CD14-positive monocyte (primary cell): Measurements from ENCODE around the gene SUN3. TPM values are rescaled to one million over a fixed set of nuclear protein-coding genes. Genes with fewer than 3 reads are reported as not detected.

Experiments used
- DNase-seq, 3 donors: peaks; one replicate each; pipeline ENCODE4 v3.0.0-alpha.2; 2011 to 2022
- H2AFZ ChIP-seq: 2 replicates; pipeline ENCODE4 v1.6.0; 2012; ENCODE audit warnings: mild to moderate bottlenecking, low read depth, low read length, inconsistent platforms; ENCODE audit not compliant: insufficient read depth, poor library complexity, severe bottlenecking
- H3K27ac ChIP-seq, 2 donors: 1 replicate in 1 of 2; 2 replicates in 1 of 2; pipeline ENCODE4 v1.5.1; 2012 to 2013; ENCODE audit warnings: low read length in 2 of 2, control low read depth in 1 of 2, inconsistent platforms in 1 of 2, low read depth in 1 of 2, mild to moderate bottlenecking in 1 of 2
- H3K27me3 ChIP-seq, 2 donors: one replicate each; pipeline versions ENCODE4 v1.6.0 to v1.6.1; 2011 to 2013; ENCODE audit warnings: low read length in 2 of 2; ENCODE audit not compliant: control insufficient read depth in 2 of 2, insufficient read depth in 2 of 2
- H3K36me3 ChIP-seq, 2 donors: replicated peaks in 1 of 2; 1 replicate in 1 of 2; 2 replicates in 1 of 2; pipeline versions ENCODE4 v1.5.1 to v1.6.1; 2012 to 2013; ENCODE audit warnings: low read length in 2 of 2, control low read depth in 1 of 2, inconsistent platforms in 1 of 2, mild to moderate bottlenecking in 1 of 2; ENCODE audit not compliant: insufficient read depth in 2 of 2, control insufficient read depth in 1 of 2
- H3K4me1 ChIP-seq, 2 donors: 1 replicate in 1 of 2; 2 replicates in 1 of 2; pipeline versions ENCODE4 v1.5.1 to v1.6.1; 2012 to 2013; ENCODE audit warnings: low read length in 2 of 2, control low read depth in 1 of 2, inconsistent platforms in 1 of 2, mild to moderate bottlenecking in 1 of 2, moderate library complexity in 1 of 2; ENCODE audit not compliant: insufficient read depth in 2 of 2, control insufficient read depth in 1 of 2
- H3K4me2 ChIP-seq: replicated peaks from 2 replicates; pipeline ENCODE3; 2012; ENCODE audit warnings: low read length, moderate library complexity, mild to moderate bottlenecking; ENCODE audit not compliant: poor library complexity, severe bottlenecking; ENCODE audit errors: extremely low read depth
- H3K4me3 ChIP-seq, 3 experiments: fragments of 200-600 bp in 1 of 3; sonication (generic) in 1 of 3; replicated peaks in 1 of 3; 1 replicate in 2 of 3; 2 replicates in 1 of 3; pipeline ENCODE4 v1.5.1; 2011 to 2013; ENCODE audit warnings: low read length in 3 of 3, mild to moderate bottlenecking in 3 of 3, control low read depth in 2 of 3, low read depth in 2 of 3, inconsistent platforms in 1 of 3, moderate library complexity in 1 of 3
- H3K79me2 ChIP-seq: 2 replicates; pipeline ENCODE4 v1.6.0; 2012; ENCODE audit warnings: mild to moderate bottlenecking, control low read depth, inconsistent platforms, low read length, moderate library complexity; ENCODE audit not compliant: insufficient read depth
- H3K9ac ChIP-seq: 2 replicates; pipeline ENCODE4 v1.6.0; 2017; ENCODE audit warnings: low read length, mild to moderate bottlenecking; ENCODE audit not compliant: insufficient read depth, poor library complexity, severe bottlenecking
- H3K9me3 ChIP-seq, 2 donors: replicated peaks in 1 of 2; 1 replicate in 1 of 2; 2 replicates in 1 of 2; pipeline versions ENCODE4 v1.5.1 to v1.6.1; 2012 to 2013; ENCODE audit warnings: low read length in 2 of 2, control low read depth in 1 of 2; ENCODE audit not compliant: control insufficient read depth in 1 of 2, insufficient read depth in 1 of 2
- H4K20me1 ChIP-seq: 2 replicates; pipeline ENCODE4 v1.6.0; 2012; ENCODE audit warnings: mild to moderate bottlenecking, low read length, control low read depth, moderate library complexity; ENCODE audit not compliant: insufficient read depth
- H3K27ac Mint-ChIP-seq, 7 donors: one replicate each; pipeline ENCODE4 v1.8.0; 2020; ENCODE audit warnings: mild to moderate bottlenecking in 7 of 7, mixed read lengths in 7 of 7, moderate library complexity in 6 of 7, inconsistent platforms in 2 of 7
- H3K27me3 Mint-ChIP-seq, 3 donors: one replicate each; pipeline ENCODE4 v1.8.0; 2021 to 2022; ENCODE audit warnings: low read depth in 3 of 3, mild to moderate bottlenecking in 3 of 3, mixed read lengths in 3 of 3, moderate library complexity in 3 of 3, inconsistent platforms in 1 of 3
- H3K36me3 Mint-ChIP-seq, 2 donors: one replicate each; pipeline ENCODE4 v1.8.0; 2020; ENCODE audit warnings: mixed read lengths in 2 of 2, inconsistent platforms in 1 of 2, mild to moderate bottlenecking in 1 of 2
- H3K4me1 Mint-ChIP-seq: one replicate; pipeline ENCODE4 v1.8.0; 2020; ENCODE audit warnings: mild to moderate bottlenecking, mixed read lengths
- H3K4me3 Mint-ChIP-seq, 2 donors: one replicate each; pipeline ENCODE4 v1.8.0; 2020; ENCODE audit warnings: mild to moderate bottlenecking in 2 of 2, mixed read lengths in 2 of 2, moderate library complexity in 1 of 2
- H3K9me3 Mint-ChIP-seq, 7 donors: one replicate each; pipeline ENCODE4 v1.8.0; 2020 to 2022; ENCODE audit warnings: mixed read lengths in 7 of 7, mild to moderate bottlenecking in 6 of 7, moderate library complexity in 6 of 7, inconsistent platforms in 2 of 7
- WGBS: methylation state at CpG from one replicate; pipeline ENCODE4 v1.1.5; 2013; ENCODE audit warnings: missing lambda C conversion rate; ENCODE audit not compliant: insufficient coverage; 5-methylcytosine and 5-hydroxymethylcytosine counted together
- intact Hi-C, 2 donors: fragments of 100-400 bp; cut with micrococcal nuclease; formaldehyde crosslinking; loops; one replicate each; pipeline versions ENCODE4 v1.15.0 to v1.15.1; 2023
- polyA plus RNA-seq, 3 donors: library from polyadenylated mRNA; depleted of rRNA in 1 of 3; unstranded in 2 of 3; stranded (reverse) in 1 of 3; fragments of 300-500 nt in 2 of 3; fragments of >200 nt in 1 of 3; fragmentation: Illumina TruSeq in 2 of 3; gene quantifications; 1 replicate in 2 of 3; 2 replicates in 1 of 3; pipeline ENCODE4 v1.2.3, GENCODE V29; 2012 to 2021
- TF ChIP-seq, protein P1 (sequence below): fragments of 200-600 bp; IDR thresholded peaks from one replicate; pipeline ENCODE4 v1.8.0; 2022; ENCODE audit warnings: antibody characterized with exemption, mild to moderate bottlenecking

The SUN3 gene
- polyA plus RNA-seq, 3 donors, result not detected

- H3K27ac Mint-ChIP-seq, result peak overlapping the region; percentile 37 to 93 (median 59)
- intact Hi-C loops, result no loop called here
- TF ChIP-seq, protein P1, sequence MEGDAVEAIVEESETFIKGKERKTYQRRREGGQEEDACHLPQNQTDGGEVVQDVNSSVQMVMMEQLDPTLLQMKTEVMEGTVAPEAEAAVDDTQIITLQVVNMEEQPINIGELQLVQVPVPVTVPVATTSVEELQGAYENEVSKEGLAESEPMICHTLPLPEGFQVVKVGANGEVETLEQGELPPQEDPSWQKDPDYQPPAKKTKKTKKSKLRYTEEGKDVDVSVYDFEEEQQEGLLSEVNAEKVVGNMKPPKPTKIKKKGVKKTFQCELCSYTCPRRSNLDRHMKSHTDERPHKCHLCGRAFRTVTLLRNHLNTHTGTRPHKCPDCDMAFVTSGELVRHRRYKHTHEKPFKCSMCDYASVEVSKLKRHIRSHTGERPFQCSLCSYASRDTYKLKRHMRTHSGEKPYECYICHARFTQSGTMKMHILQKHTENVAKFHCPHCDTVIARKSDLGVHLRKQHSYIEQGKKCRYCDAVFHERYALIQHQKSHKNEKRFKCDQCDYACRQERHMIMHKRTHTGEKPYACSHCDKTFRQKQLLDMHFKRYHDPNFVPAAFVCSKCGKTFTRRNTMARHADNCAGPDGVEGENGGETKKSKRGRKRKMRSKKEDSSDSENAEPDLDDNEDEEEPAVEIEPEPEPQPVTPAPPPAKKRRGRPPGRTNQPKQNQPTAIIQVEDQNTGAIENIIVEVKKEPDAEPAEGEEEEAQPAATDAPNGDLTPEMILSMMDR, result no peak
Observed at GRCh38 chr7:48011951-48012350, 17.0 kb downstream of the SUN3 start.

GRCh38 chr7:48011323-48011722 lies 17.6 kb downstream of the SUN3 start:
- TF ChIP-seq, protein P1, result no peak
- Histone ChIP-seq H3K9me3 (no peaks in the 10 kb centered on the region), H3K36me3 (no peaks in the 10 kb centered on the region), H3K27me3 (no peaks in the 10 kb centered on the region), H4K20me1 (no peaks in the 10 kb centered on the region), H3K79me2 (no peaks in the 10 kb centered on the region), H3K4me3 (peak overlapping the region; percentile 10 to 64 (median 50)), H3K4me1 (peaks cover 12 to 15% of the 10 kb centered on the region in 2 donors), H3K27ac (peak overlapping the region in 1 of 2 donors; percentile 76), H3K4me2 (peak overlapping the region; percentile 75), H3K9ac (no peak overlapping the region), H2AFZ (peak overlapping the region; percentile 75)
- peak in 1 of 3 donors; percentile 16 for DNase-seq
- peak overlapping the region in 1 of 2 donors; percentile 85 for H3K4me3 Mint-ChIP-seq
- H3K4me1 Mint-ChIP-seq, result peaks cover 14% of the 10 kb centered on the region
- intact Hi-C loops, result no loop called here
- H3K27me3 Mint-ChIP-seq, result peaks cover 0 to 7% (median 0%) of the 10 kb centered on the region in 3 donors
- WGBS, result no CpG with 5 or more reads among the region's 2 CpGs
- peaks cover 0 to 2% of the 10 kb centered on the region in 2 donors for H3K36me3 Mint-ChIP-seq
- H3K9me3 Mint-ChIP-seq, result peaks cover 0 to 3% (median 0%) of the 10 kb centered on the region in 7 donors
- H3K27ac Mint-ChIP-seq, result peak overlapping the region in 6 of 7 donors; percentile 37 to 93 (median 62)

More at GRCh38 chr7:48011951-48012350, 17.0 kb downstream of the SUN3 start:
- Histone ChIP-seq H4K20me1 (no peaks in the 10 kb centered on the region), H3K4me3 (peak overlapping the region; percentile 10 to 64 (median 50)), H3K4me1 (peaks cover 12 to 15% of the 10 kb centered on the region in 2 donors), H3K27ac (peak overlapping the region; percentile 6 to 76), H3K36me3 (no peaks in the 10 kb centered on the region), H3K4me2 (peak overlapping the region; percentile 75), H3K79me2 (no peaks in the 10 kb centered on the region), H3K27me3 (no peaks in the 10 kb centered on the region), H3K9ac (peak overlapping the region; percentile 28), H3K9me3 (no peaks in the 10 kb centered on the region), H2AFZ (peak overlapping the region; percentile 75)
- Mint-ChIP-seq H3K4me1 (peaks cover 14% of the 10 kb centered on the region), H3K4me3 (peak overlapping the region; percentile 66 to 85), H3K27me3 (peaks cover 0 to 8% (median 0%) of the 10 kb centered on the region in 3 donors), H3K9me3 (peaks cover 0 to 3% (median 0%) of the 10 kb centered on the region in 7 donors), H3K36me3 (peaks cover 0 to 2% of the 10 kb centered on the region in 2 donors)
- DNase-seq, result no peak
- 100% methylated on average over 1 of the region's 3 CpGs for WGBS
